GM23338 (cell line): ENCODE measurements around the gene MVB12B. TPM values are rescaled to one million over a fixed set of nuclear protein-coding genes. Genes with fewer than 3 reads are reported as not detected.

Experiments used
- ATAC-seq: fragments of 200-7000 bp; cut with Tn5 transposase; 3 replicates; pipeline ENCODE4 v1.9.1; 2020
- DNase-seq: peaks from one replicate; pipeline ENCODE4 v3.0.0-alpha.2; 2015; ENCODE audit warnings: low spot score
- H2AFZ ChIP-seq: fragments of 200-600 bp; sonication (generic); 2 replicates; pipeline ENCODE4 v1.8.0; 2016; ENCODE audit warnings: antibody characterized with exemption, mild to moderate bottlenecking, moderate library complexity
- H3F3A ChIP-seq: fragments of 200-600 bp; sonication (generic); replicated peaks from 2 replicates; pipeline ENCODE4 v1.8.0; 2017; ENCODE audit warnings: antibody characterized with exemption, mixed run types, low read depth
- H3K27ac ChIP-seq: fragments of 200-600 bp; sonication (generic); 2 replicates; pipeline ENCODE4 v1.6.1; 2016; ENCODE audit warnings: low read depth
- H3K27me3 ChIP-seq: fragments of 200-600 bp; sonication (generic); 2 replicates; pipeline ENCODE4 v1.8.0; 2016; ENCODE audit warnings: mild to moderate bottlenecking, mixed run types, moderate library complexity; ENCODE audit not compliant: insufficient read depth
- H3K36me3 ChIP-seq: fragments of 200-600 bp; sonication (generic); 2 replicates; pipeline ENCODE4 v1.8.0; 2016; ENCODE audit warnings: mild to moderate bottlenecking; ENCODE audit not compliant: insufficient read depth
- H3K4me1 ChIP-seq: fragments of 200-600 bp; sonication (generic); 2 replicates; pipeline ENCODE4 v1.8.0; 2016; ENCODE audit warnings: mild to moderate bottlenecking, moderate library complexity; ENCODE audit not compliant: insufficient read depth
- H3K4me2 ChIP-seq: fragments of 200-600 bp; sonication (generic); 2 replicates; pipeline ENCODE4 v1.7.1; 2017; ENCODE audit warnings: mixed run types
- H3K4me3 ChIP-seq: fragments of 200-600 bp; sonication (generic); 2 replicates; pipeline ENCODE4 v1.6.1; 2016; ENCODE audit warnings: mixed run types
- H3K79me2 ChIP-seq: fragments of 200-600 bp; sonication (generic); replicated peaks from 2 replicates; pipeline ENCODE4 v1.8.0; 2017; ENCODE audit warnings: mild to moderate bottlenecking; ENCODE audit not compliant: insufficient read depth
- H3K9me2 ChIP-seq: fragments of 200-600 bp; sonication (generic); 2 replicates; pipeline ENCODE4 v1.8.0; 2017; ENCODE audit not compliant: insufficient read depth
- H4K20me1 ChIP-seq: fragments of 200-600 bp; sonication (generic); replicated peaks from 2 replicates; pipeline ENCODE4 v1.8.0; 2017; ENCODE audit warnings: mild to moderate bottlenecking; ENCODE audit not compliant: insufficient read depth
- H3K27ac Mint-ChIP-seq: 2 replicates; pipeline ENCODE4 v1.8.0; 2020; ENCODE audit warnings: inconsistent platforms, mild to moderate bottlenecking, moderate library complexity, mixed read lengths
- H3K27me3 Mint-ChIP-seq: 3 replicates; pipeline ENCODE4 v1.8.0; 2022; ENCODE audit warnings: low read depth, mild to moderate bottlenecking, moderate library complexity, mixed read lengths, inconsistent platforms; ENCODE audit not compliant: insufficient read depth, poor library complexity
- H3K36me3 Mint-ChIP-seq: 3 replicates; pipeline ENCODE4 v1.8.0; 2021; ENCODE audit warnings: low read depth, mild to moderate bottlenecking, inconsistent platforms, moderate library complexity, mixed read lengths
- H3K4me1 Mint-ChIP-seq: 3 replicates; pipeline ENCODE4 v1.8.0; 2020; ENCODE audit warnings: mild to moderate bottlenecking, inconsistent platforms, mixed read lengths
- H3K4me3 Mint-ChIP-seq: 3 replicates; pipeline ENCODE4 v1.8.0; 2021; ENCODE audit warnings: moderate library complexity, mild to moderate bottlenecking, inconsistent platforms, mixed read lengths
- H3K9me3 Mint-ChIP-seq: 3 replicates; pipeline ENCODE4 v1.8.0; 2020; ENCODE audit warnings: moderate library complexity, mild to moderate bottlenecking, inconsistent platforms, mixed read lengths
- CREB1 ChIP-seq: fragments of 250-450 bp; sonication (Bioruptor Pico); IDR thresholded peaks from 2 replicates; pipeline ENCODE4 v1.5.0; 2020; ENCODE audit warnings: low read depth, mild to moderate bottlenecking, moderate library complexity
- EZH2 ChIP-seq: fragments of 200-600 bp; sonication (generic); IDR thresholded peaks from one replicate; pipeline ENCODE4 v1.8.0; 2017; ENCODE audit warnings: antibody characterized with exemption, mild to moderate bottlenecking, low read depth; ENCODE audit not compliant: unreplicated experiment
- EZH2phosphoT487 ChIP-seq: fragments of 200-600 bp; sonication (generic); IDR thresholded peaks from one replicate; pipeline ENCODE4 v1.8.1; 2018; ENCODE audit warnings: antibody characterized with exemption; ENCODE audit not compliant: unreplicated experiment
- NANOG ChIP-seq: IDR thresholded peaks from 2 replicates; pipeline ENCODE4 v1.6.1; 2016; ENCODE audit warnings: antibody characterized with exemption, borderline replicate concordance
- POLR2AphosphoS5 ChIP-seq: IDR thresholded peaks from 2 replicates; pipeline ENCODE4 v1.6.1; 2016; ENCODE audit warnings: antibody characterized with exemption, low read depth
- REST ChIP-seq: IDR thresholded peaks from one replicate; pipeline ENCODE4 v1.6.1; 2018; ENCODE audit warnings: antibody characterized with exemption; ENCODE audit not compliant: unreplicated experiment
- STAT1 ChIP-seq: IDR thresholded peaks from one replicate; pipeline ENCODE4 v1.6.1; 2016; ENCODE audit warnings: antibody characterized with exemption; ENCODE audit not compliant: unreplicated experiment
- ZNF114 ChIP-seq: fragments of 250-450 bp; sonication (Bioruptor Pico); IDR thresholded peaks from 2 replicates; pipeline ENCODE4 v1.5.0; 2020; ENCODE audit warnings: mild to moderate bottlenecking, moderate library complexity
- ZNF462 ChIP-seq: fragments of 250-450 bp; sonication (Bioruptor Pico); IDR thresholded peaks from 2 replicates; pipeline ENCODE4 v1.5.0; 2020; ENCODE audit warnings: mild to moderate bottlenecking, moderate library complexity
- polyA plus RNA-seq: library from polyadenylated mRNA; unstranded; fragments of >200 nt; fragmentation: Nextera tagmentation; extraction: Ambion mirVana; gene quantifications from 2 replicates; pipeline ENCODE4 v1.2.1, GENCODE V29; 2016
- total RNA-seq: library from RNA; depleted of rRNA; stranded (reverse); fragments of >200 nt; shearing (Covaris generic); gene quantifications from 2 replicates; pipeline ENCODE4 v1.2.3, GENCODE V29; 2014
- TF ChIP-seq, protein P1 (sequence below): IDR thresholded peaks from 2 replicates; pipeline ENCODE4 v1.6.1; 2016; ENCODE audit warnings: antibody characterized with exemption
- TF ChIP-seq, protein P2 (sequence below), 2 experiments: fragments of 200-600 bp in 1 of 2; sonication (generic) in 1 of 2; conservative IDR thresholded peaks; 2 replicates each; pipeline versions ENCODE4 v1.5.1 to v1.6.1; 2016 to 2017; ENCODE audit warnings: antibody characterized with exemption in 2 of 2, low read depth in 2 of 2, mild to moderate bottlenecking in 2 of 2, moderate library complexity in 1 of 2

Gene MVB12B
- total and polyA plus RNA-seq, 2 experiments from 2014 or later = 1.9 to 6.6 TPM

- Histone ChIP-seq H3K79me2 (no peaks in the 10 kb centered on the region), H3K27ac (no peak overlapping the region), H3K4me1 (no peaks in the 10 kb centered on the region), H3K4me2 (no peak overlapping the region), H3F3A (no peaks in the 10 kb centered on the region), H3K4me3 (no peak overlapping the region), H3K36me3 (no peaks in the 10 kb centered on the region), H4K20me1 (no peaks in the 10 kb centered on the region), H3K9me2 (no peaks in the 10 kb centered on the region), H3K27me3 (no peaks in the 10 kb centered on the region), H2AFZ (no peak overlapping the region)
- Mint-ChIP-seq H3K27ac (no peak overlapping the region), H3K36me3 (no peaks in the 10 kb centered on the region), H3K4me1 (peaks cover 15% of the 10 kb centered on the region), H3K9me3 (no peaks in the 10 kb centered on the region), H3K27me3 (no peaks in the 10 kb centered on the region), H3K4me3 (no peak overlapping the region)
- TF ChIP-seq, protein P1, sequence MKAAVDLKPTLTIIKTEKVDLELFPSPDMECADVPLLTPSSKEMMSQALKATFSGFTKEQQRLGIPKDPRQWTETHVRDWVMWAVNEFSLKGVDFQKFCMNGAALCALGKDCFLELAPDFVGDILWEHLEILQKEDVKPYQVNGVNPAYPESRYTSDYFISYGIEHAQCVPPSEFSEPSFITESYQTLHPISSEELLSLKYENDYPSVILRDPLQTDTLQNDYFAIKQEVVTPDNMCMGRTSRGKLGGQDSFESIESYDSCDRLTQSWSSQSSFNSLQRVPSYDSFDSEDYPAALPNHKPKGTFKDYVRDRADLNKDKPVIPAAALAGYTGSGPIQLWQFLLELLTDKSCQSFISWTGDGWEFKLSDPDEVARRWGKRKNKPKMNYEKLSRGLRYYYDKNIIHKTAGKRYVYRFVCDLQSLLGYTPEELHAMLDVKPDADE = no peak
- TF ChIP-seq REST = no peak
- no peak for TF ChIP-seq EZH2
- TF ChIP-seq EZH2phosphoT487 = no peak
- TF ChIP-seq ZNF114 = no peak
- no peak for TF ChIP-seq NANOG
- TF ChIP-seq CREB1 (CRISPR knock-in tag) = no peak
- no peak for TF ChIP-seq POLR2AphosphoS5
- TF ChIP-seq ZNF462 (CRISPR knock-in tag) = no peak
- TF ChIP-seq STAT1 = no peak
- TF ChIP-seq, protein P2, sequence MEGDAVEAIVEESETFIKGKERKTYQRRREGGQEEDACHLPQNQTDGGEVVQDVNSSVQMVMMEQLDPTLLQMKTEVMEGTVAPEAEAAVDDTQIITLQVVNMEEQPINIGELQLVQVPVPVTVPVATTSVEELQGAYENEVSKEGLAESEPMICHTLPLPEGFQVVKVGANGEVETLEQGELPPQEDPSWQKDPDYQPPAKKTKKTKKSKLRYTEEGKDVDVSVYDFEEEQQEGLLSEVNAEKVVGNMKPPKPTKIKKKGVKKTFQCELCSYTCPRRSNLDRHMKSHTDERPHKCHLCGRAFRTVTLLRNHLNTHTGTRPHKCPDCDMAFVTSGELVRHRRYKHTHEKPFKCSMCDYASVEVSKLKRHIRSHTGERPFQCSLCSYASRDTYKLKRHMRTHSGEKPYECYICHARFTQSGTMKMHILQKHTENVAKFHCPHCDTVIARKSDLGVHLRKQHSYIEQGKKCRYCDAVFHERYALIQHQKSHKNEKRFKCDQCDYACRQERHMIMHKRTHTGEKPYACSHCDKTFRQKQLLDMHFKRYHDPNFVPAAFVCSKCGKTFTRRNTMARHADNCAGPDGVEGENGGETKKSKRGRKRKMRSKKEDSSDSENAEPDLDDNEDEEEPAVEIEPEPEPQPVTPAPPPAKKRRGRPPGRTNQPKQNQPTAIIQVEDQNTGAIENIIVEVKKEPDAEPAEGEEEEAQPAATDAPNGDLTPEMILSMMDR (conservative IDR thresholded peaks at IDR 0.05; ENCODE audit: low read depth in 2 of 2) = no peak
- DNase-seq (no peak), ATAC-seq (no peak)
Measured at GRCh38 chr9:126449725-126450667, 123.4 kb downstream of the MVB12B start.
